Subcutaneous abdominal adipose tissue (tissue), 5 donors: ENCODE results near the gene MAPK8IP1.

Experiments used
- H3K27ac ChIP-seq: one replicate; pipeline ENCODE4 v1.7.0; 2013; ENCODE audit warnings: low read depth, mild to moderate bottlenecking, inconsistent platforms, low read length, moderate library complexity
- H3K27me3 ChIP-seq, 5 donors: one replicate each; pipeline ENCODE4 v1.7.0; 2013; ENCODE audit warnings: low read length in 5 of 5, inconsistent platforms in 1 of 5; ENCODE audit not compliant: control insufficient read depth in 5 of 5, insufficient read depth in 4 of 5
- H3K36me3 ChIP-seq, 5 donors: one replicate each; pipeline ENCODE4 v1.7.0; 2013; ENCODE audit warnings: low read length in 5 of 5; ENCODE audit not compliant: control insufficient read depth in 5 of 5, insufficient read depth in 5 of 5
- H3K4me1 ChIP-seq, 5 donors: one replicate each; pipeline ENCODE4 v1.7.0; 2013; ENCODE audit warnings: low read length in 5 of 5, mild to moderate bottlenecking in 3 of 5, moderate library complexity in 1 of 5; ENCODE audit not compliant: control insufficient read depth in 5 of 5, insufficient read depth in 5 of 5
- H3K4me3 ChIP-seq, 5 donors: one replicate each; pipeline ENCODE4 v1.7.0; 2013; ENCODE audit warnings: low read length in 5 of 5, low read depth in 1 of 5
- H3K9ac ChIP-seq, 5 donors: one replicate each; pipeline ENCODE4 v1.7.0; 2013; ENCODE audit warnings: low read length in 5 of 5, mild to moderate bottlenecking in 4 of 5, moderate library complexity in 3 of 5
- H3K9me3 ChIP-seq, 5 donors: one replicate each; pipeline ENCODE4 v1.7.0; 2013; ENCODE audit warnings: low read length in 5 of 5; ENCODE audit not compliant: control insufficient read depth in 5 of 5
- donor health status: healthy.
- donor health status: healthy.
- donor health status: healthy.
- donor health status: healthy.
- donor health status: healthy.

MAPK8IP1 gene

GRCh38 chr11:45906096-45906682 lies 20.7 kb downstream of the MAPK8IP1 start:
- Histone ChIP-seq H3K36me3 (peaks cover 0 to 52% (median 33%) of the 10 kb centered on the region in 5 donors), H3K27me3 (no peaks in the 10 kb centered on the region), H3K4me1 (peaks cover 0 to 3% (median 2%) of the 10 kb centered on the region in 5 donors), H3K4me3 (no peak overlapping the region), H3K9ac (no peak overlapping the region), H3K9me3 (no peaks in the 10 kb centered on the region), H3K27ac (no peak overlapping the region)

DNA sequence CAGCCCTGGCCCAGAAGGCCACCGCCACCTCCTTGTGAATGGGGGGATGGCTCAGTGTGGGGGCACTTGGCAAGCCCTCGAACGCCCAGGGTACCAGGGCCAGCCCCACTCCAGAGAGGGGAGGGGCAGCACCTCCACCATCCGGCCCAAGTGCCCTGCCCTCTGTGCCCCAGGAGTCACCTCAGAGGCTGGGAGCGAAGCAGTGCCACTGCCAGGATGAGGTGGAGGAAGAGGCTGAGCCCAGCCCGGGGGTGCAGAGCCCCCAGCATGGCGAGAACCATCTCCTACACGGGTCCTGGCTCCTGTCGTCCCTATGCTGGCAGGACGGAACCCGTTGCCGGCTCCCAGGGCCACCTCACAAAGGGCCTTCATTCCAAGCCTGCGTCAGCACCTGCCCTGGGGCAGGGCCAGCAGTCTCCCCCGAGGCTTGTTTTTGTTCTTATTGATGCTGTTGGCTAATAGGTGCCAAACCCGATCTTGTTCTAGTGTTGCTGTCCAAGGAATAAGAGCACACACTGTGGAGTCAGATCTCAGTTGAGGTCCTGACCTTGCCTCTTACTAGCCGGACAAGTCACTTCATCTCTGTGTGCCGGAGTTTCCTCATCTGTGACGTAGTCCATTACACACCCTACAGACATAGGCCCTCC lies 21.6 kb downstream of the MAPK8IP1 start, which contains the start of gene FREY1:
TSS of gene FREY1 (minus strand) at position 307 of the 647 bp plus-strand sequence. CDS start at position 281, 26 bp downstream.
- Histone ChIP-seq H3K36me3 (peaks cover 0 to 61% (median 37%) of the 10 kb centered on the region in 5 donors), H3K9me3 (no peaks in the 10 kb centered on the region), H3K4me3 (no peak within 1 kb of the TSS), H3K4me1 (peaks cover 0 to 3% (median 0%) of the 10 kb centered on the region in 5 donors), H3K27me3 (no peaks in the 10 kb centered on the region), H3K9ac (no peak within 1 kb of the TSS), H3K27ac (no peak within 1 kb of the TSS)

- Histone ChIP-seq H3K4me1 (peaks cover 0 to 3% (median 0%) of the 10 kb centered on the region in 5 donors), H3K9ac (no peak overlapping the region), H3K27ac (no peak overlapping the region), H3K27me3 (no peaks in the 10 kb centered on the region), H3K36me3 (peaks cover 0 to 64% (median 40%) of the 10 kb centered on the region in 5 donors), H3K9me3 (no peaks in the 10 kb centered on the region), H3K4me3 (no peak overlapping the region)
These were observed 22.5 kb downstream of the MAPK8IP1 start for GRCh38 chr11:45907911-45908370.

- Histone ChIP-seq H3K27ac (no peak overlapping the region), H3K9me3 (no peaks in the 10 kb centered on the region), H3K36me3 (peaks cover 0 to 66% (median 48%) of the 10 kb centered on the region in 5 donors), H3K4me3 (no peak overlapping the region), H3K4me1 (peaks cover 0 to 9% (median 0%) of the 10 kb centered on the region in 5 donors), H3K27me3 (no peaks in the 10 kb centered on the region), H3K9ac (no peak overlapping the region)
These were observed 24.4 kb downstream of the MAPK8IP1 start for GRCh38 chr11:45909594-45910475.

- H3K9me3 ChIP-seq: no peaks in the 10 kb centered on the region
- peaks cover 0 to 68% (median 53%) of the 10 kb centered on the region in 5 donors for H3K36me3 ChIP-seq
- H3K27ac ChIP-seq: no peak overlapping the region
- no peaks in the 10 kb centered on the region for H3K27me3 ChIP-seq
- no peak overlapping the region for H3K4me3 ChIP-seq
- H3K4me1 ChIP-seq: peaks cover 0 to 9% (median 0%) of the 10 kb centered on the region in 5 donors
- H3K9ac ChIP-seq: no peak overlapping the region
These were observed 25.2 kb downstream of the MAPK8IP1 start for GRCh38 chr11:45910623-45911022.

DNA sequence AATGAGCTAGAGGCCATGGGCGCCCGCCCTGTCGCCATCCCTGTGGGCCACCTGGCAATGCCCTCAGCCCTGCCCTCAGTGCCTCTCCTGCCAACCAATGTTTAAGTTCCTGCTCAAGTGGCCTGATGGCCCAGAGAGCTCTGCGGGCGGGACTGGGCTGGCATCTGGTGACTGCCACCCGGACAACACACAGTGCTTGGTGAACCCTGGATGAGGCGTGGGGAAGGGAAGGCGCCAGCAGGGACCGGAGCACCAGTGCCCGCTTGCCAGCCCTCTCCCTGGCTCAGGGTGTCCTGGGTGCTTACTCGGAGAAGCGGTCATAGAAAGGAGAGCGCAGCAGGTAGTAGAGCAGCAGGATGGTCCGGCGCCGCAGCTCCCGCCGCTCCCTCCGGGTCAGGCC lies 28.1 kb downstream of the MAPK8IP1 start:
- no peak overlapping the region for H3K4me3 ChIP-seq
- H3K9me3 ChIP-seq: no peaks in the 10 kb centered on the region
- peaks cover 1 to 31% (median 20%) of the 10 kb centered on the region in 5 donors for H3K4me1 ChIP-seq
- peaks cover 0 to 74% (median 57%) of the 10 kb centered on the region in 5 donors for H3K36me3 ChIP-seq
- H3K27me3 ChIP-seq: no peaks in the 10 kb centered on the region
- no peak overlapping the region for H3K27ac ChIP-seq
- H3K9ac ChIP-seq: no peak overlapping the region

- H3K4me3 ChIP-seq: no peak overlapping the region
- no peaks in the 10 kb centered on the region for H3K9me3 ChIP-seq
- H3K4me1 ChIP-seq: peaks cover 1 to 35% (median 24%) of the 10 kb centered on the region in 5 donors
- H3K27me3 ChIP-seq: no peaks in the 10 kb centered on the region
- H3K36me3 ChIP-seq: peaks cover 0 to 70% (median 57%) of the 10 kb centered on the region in 5 donors
- no peak overlapping the region for H3K9ac ChIP-seq
- H3K27ac ChIP-seq: no peak overlapping the region
These were observed 28.6 kb downstream of the MAPK8IP1 start for GRCh38 chr11:45913942-45914635.

- Histone ChIP-seq H3K36me3 (peaks cover 0 to 57% (median 44%) of the 10 kb centered on the region in 5 donors), H3K9me3 (no peaks in the 10 kb centered on the region), H3K4me1 (peaks cover 1 to 48% (median 24%) of the 10 kb centered on the region in 5 donors), H3K27me3 (no peaks in the 10 kb centered on the region), H3K4me3 (no peak overlapping the region), H3K27ac (no peak overlapping the region), H3K9ac (no peak overlapping the region)
These were observed 30.0 kb downstream of the MAPK8IP1 start for GRCh38 chr11:45915446-45915845.

DNA sequence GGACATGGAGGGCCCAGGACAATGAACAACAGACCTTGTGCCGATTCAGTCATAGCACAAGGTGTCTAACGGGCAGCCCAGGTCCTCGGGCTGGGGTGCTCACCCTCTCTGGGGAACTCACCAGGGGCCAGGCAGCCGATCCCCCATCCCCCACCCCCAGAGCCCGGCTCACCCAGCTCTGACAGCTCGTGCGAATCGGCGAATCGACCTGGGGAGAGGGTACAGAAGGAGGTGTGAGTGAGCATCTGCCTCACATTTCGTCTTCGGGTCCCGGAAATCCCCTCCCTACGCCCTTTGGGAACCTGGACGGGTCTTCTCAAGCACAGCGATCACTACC lies 31.8 kb downstream of the MAPK8IP1 start:
- H3K9ac ChIP-seq: peak overlapping the region in 4 of 5 donors; percentile 90 to 98 (median 91)
- H3K9me3 ChIP-seq: no peaks in the 10 kb centered on the region

More for the DNA sequence above, 31.8 kb downstream of the MAPK8IP1 start:
- Histone ChIP-seq H3K27ac (peak overlapping the region; percentile 84), H3K36me3 (peaks cover 0 to 39% (median 33%) of the 10 kb centered on the region in 5 donors), H3K4me1 (peaks cover 1 to 54% (median 29%) of the 10 kb centered on the region in 5 donors), H3K27me3 (peaks cover 0 to 10% (median 4%) of the 10 kb centered on the region in 5 donors), H3K4me3 (peak overlapping the region; percentile 92 to 99 (median 96))
